GM12878 (cell line): Measurements from ENCODE around the gene RAB40B. TPM values are rescaled to one million over a fixed set of nuclear protein-coding genes. Genes with fewer than 3 reads are reported as not detected.

ENCODE experiments used
- IRF4 ChIP-seq: IDR thresholded peaks from 2 replicates; pipeline ENCODE4 v1.6.1; 2011; ENCODE audit warnings: low read depth, low read length
- MTA3 ChIP-seq: IDR thresholded peaks from 2 replicates; pipeline ENCODE4 v1.6.1; 2012; ENCODE audit warnings: low read length, inconsistent platforms, borderline replicate concordance
- NKRF ChIP-seq: fragments of 450-650 bp; conservative IDR thresholded peaks from 2 replicates; pipeline ENCODE4 v1.6.1; 2017; ENCODE audit warnings: mild to moderate bottlenecking, moderate library complexity
- SIN3A ChIP-seq: IDR thresholded peaks from 2 replicates; pipeline ENCODE4 v1.6.1; 2012; ENCODE audit warnings: low read depth, low read length, improper control_type of control experiment
- SIX5 ChIP-seq: IDR thresholded peaks from 2 replicates; pipeline ENCODE4 v1.6.1; 2011; ENCODE audit warnings: mild to moderate bottlenecking, low read depth, low read length, moderate library complexity; ENCODE audit not compliant: severe bottlenecking
- TCF3 ChIP-seq: IDR thresholded peaks from 2 replicates; pipeline ENCODE4 v1.6.1; 2012; ENCODE audit warnings: low read depth, mild to moderate bottlenecking, low read length, borderline replicate concordance; ENCODE audit not compliant: insufficient read depth
- ZBTB4 ChIP-seq: fragments of 450-650 bp; formaldehyde crosslinking; IDR thresholded peaks from 2 replicates; pipeline ENCODE4 v1.4.0; 2022; ENCODE audit warnings: mild to moderate bottlenecking, moderate library complexity
- polyA plus RNA-seq, 11 experiments: library from polyadenylated mRNA; depleted of rRNA in 4 of 11; unstranded in 6 of 11; stranded (reverse) in 5 of 11; fragments of >200 nt; fragmentation: Nextera tagmentation in 4 of 11; fragmentation: Illumina TruSeq in 1 of 11; extraction: Ambion mirVana in 4 of 11; extraction: Trizol in 1 of 11; gene quantifications; 1 replicate in 1 of 11; 2 replicates in 10 of 11; pipeline versions ENCODE4 v1.2.1 to v1.2.3, GENCODE V29; 2011 to 2016; ENCODE audit warnings: inconsistent platforms in 2 of 11, missing spikeins in 2 of 11, low read depth in 1 of 11
- total RNA-seq, 4 experiments: library from RNA; depleted of rRNA in 3 of 4; stranded (reverse); fragments of >200 nt in 3 of 4; fragmentation: Illumina TruSeq in 1 of 4; extraction: Trizol in 1 of 4; gene quantifications; 2 replicates each; pipeline versions ENCODE4 v1.2.1 to v1.2.3, GENCODE V29; 2013 to 2021
- TF ChIP-seq, protein P1 (sequence below): fragments of 450-650 bp; IDR thresholded peaks from 2 replicates; pipeline ENCODE4 v1.6.1; 2017; ENCODE audit warnings: antibody characterized with exemption, mild to moderate bottlenecking, moderate library complexity

The RAB40B gene
- total and polyA plus RNA-seq, 10 of the 15 experiments (the other 5 are each of a cell fraction or from before 2014, with no cell fraction given), result 0.06 to 2.8 (median 1.4) TPM

GRCh38 chr17:82670661-82671450 lies 27.6 kb downstream of the RAB40B start (continued):
- TF ChIP-seq, protein P1, sequence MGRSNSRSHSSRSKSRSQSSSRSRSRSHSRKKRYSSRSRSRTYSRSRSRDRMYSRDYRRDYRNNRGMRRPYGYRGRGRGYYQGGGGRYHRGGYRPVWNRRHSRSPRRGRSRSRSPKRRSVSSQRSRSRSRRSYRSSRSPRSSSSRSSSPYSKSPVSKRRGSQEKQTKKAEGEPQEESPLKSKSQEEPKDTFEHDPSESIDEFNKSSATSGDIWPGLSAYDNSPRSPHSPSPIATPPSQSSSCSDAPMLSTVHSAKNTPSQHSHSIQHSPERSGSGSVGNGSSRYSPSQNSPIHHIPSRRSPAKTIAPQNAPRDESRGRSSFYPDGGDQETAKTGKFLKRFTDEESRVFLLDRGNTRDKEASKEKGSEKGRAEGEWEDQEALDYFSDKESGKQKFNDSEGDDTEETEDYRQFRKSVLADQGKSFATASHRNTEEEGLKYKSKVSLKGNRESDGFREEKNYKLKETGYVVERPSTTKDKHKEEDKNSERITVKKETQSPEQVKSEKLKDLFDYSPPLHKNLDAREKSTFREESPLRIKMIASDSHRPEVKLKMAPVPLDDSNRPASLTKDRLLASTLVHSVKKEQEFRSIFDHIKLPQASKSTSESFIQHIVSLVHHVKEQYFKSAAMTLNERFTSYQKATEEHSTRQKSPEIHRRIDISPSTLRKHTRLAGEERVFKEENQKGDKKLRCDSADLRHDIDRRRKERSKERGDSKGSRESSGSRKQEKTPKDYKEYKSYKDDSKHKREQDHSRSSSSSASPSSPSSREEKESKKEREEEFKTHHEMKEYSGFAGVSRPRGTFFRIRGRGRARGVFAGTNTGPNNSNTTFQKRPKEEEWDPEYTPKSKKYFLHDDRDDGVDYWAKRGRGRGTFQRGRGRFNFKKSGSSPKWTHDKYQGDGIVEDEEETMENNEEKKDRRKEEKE, result no peak
- TF ChIP-seq ZBTB4 (CRISPR knock-in tag) (no peak), NKRF (no peak), IRF4 (no peak), MTA3 (no peak), TCF3 (no peak), SIN3A (no peak), SIX5 (no peak)
